Psoas muscle (tissue), 8 donors: ENCODE measurements around the gene DCPS. TPM values are rescaled to one million over a fixed set of nuclear protein-coding genes. Genes with fewer than 3 reads are reported as not detected.
A peak's percentile ranks its signal among the peaks of the same experiment; 100 is the strongest.
"Not testable (repeated sequence)": the region's sequence is repeated elsewhere in the genome, so short reads cannot be mapped to it uniquely, and the experiment has no call there.

ENCODE experiments used
- ATAC-seq, 4 donors: fragments of 200-7000 bp; cut with Tn5 transposase; one replicate each; pipeline ENCODE4 v1.9.1; 2020; ENCODE audit warnings: moderate library complexity in 3 of 4, mild to moderate bottlenecking in 2 of 4
- DNase-seq, 2 donors: peaks; one replicate each; pipeline ENCODE4 v3.0.0-alpha.2; 2020
- H3K27ac ChIP-seq: fragments of 200-600 bp; one replicate; pipeline ENCODE4 v1.8.0; 2022
- H3K27me3 ChIP-seq, 3 donors: fragments of 200-600 bp in 1 of 3; one replicate each; pipeline versions ENCODE4 v1.6.1 to v1.8.0; 2013 to 2022; ENCODE audit warnings: low read length in 2 of 3, mild to moderate bottlenecking in 2 of 3, moderate library complexity in 1 of 3; ENCODE audit not compliant: insufficient read depth in 3 of 3
- H3K36me3 ChIP-seq, 2 donors: fragments of 200-600 bp in 1 of 2; one replicate each; pipeline versions ENCODE4 v1.6.1 to v1.8.0; 2013 to 2022; ENCODE audit warnings: low read depth in 1 of 2, mild to moderate bottlenecking in 1 of 2, moderate library complexity in 1 of 2; ENCODE audit not compliant: insufficient read depth in 1 of 2
- H3K4me1 ChIP-seq: fragments of 200-600 bp; one replicate; pipeline ENCODE4 v1.8.0; 2022
- H3K4me3 ChIP-seq: fragments of 200-600 bp; one replicate; pipeline ENCODE4 v1.8.0; 2022; ENCODE audit warnings: mild to moderate bottlenecking
- H3K9me3 ChIP-seq: fragments of 200-600 bp; one replicate; pipeline ENCODE4 v1.8.0; 2022
- WGBS, 3 donors: extraction: QIAGEN DNeasy Blood & Tissue Kit; methylation state at CpG; one replicate each; pipeline versions ENCODE4 v1.1.6 to v1.1.7; 2013; 5-methylcytosine and 5-hydroxymethylcytosine counted together
- intact Hi-C, 2 donors: fragments of 100-400 bp; cut with DNase I; formaldehyde crosslinking; loops; one replicate each; pipeline versions ENCODE4 v1.11.0 to v1.14.2; 2022
- polyA plus RNA-seq, 3 donors: library from polyadenylated mRNA; stranded (reverse); fragments of 200-250 nt; gene quantifications; one replicate each; pipeline ENCODE4 v1.2.3, GENCODE V29; 2013
- total RNA-seq, 4 donors: library from RNA; stranded (reverse); fragmentation: NEBNext Ultra II Directional in 2 of 4; extraction: Animal tissue kit (Norgen Biotek cat#: 25700) in 2 of 4; gene quantifications; one replicate each; pipeline versions ENCODE4 v1.2.1 to v1.2.4, GENCODE V29; 2021 to 2023
- TF ChIP-seq, protein P1 (sequence below): fragments of 200-600 bp; IDR thresholded peaks from one replicate; pipeline ENCODE4 v1.8.0; 2022; ENCODE audit warnings: antibody characterized with exemption
- donor health status: healthy with polysubstance abuse.
- donor health status: DM: no; HTN: no; CAD: no; lungs with moderate emphysema.
- donor health status: Bipolar disorder and iron deficiency.
- donor health status: healthy.
- donor health status: DM: yes; HTN: yes; CAD: no.
- donor health status: DM: no; HTN: no; CAD: no.
- donor health status: DM: no; HTN: no; CAD: no.
- donor health status: DM: yes; HTN: yes; CAD: no.

DCPS gene
- total and polyA plus RNA-seq, 7 donors, result 11.8 to 20.5 (median 14.3) TPM

- 90 to 92% (median 92%) methylated on average over 20 of the region's 20 CpGs for WGBS, 3 donors
- no peaks in the 10 kb centered on the region for H3K36me3 ChIP-seq
- H3K4me3 ChIP-seq, result no peak overlapping the region
- TF ChIP-seq, protein P1, sequence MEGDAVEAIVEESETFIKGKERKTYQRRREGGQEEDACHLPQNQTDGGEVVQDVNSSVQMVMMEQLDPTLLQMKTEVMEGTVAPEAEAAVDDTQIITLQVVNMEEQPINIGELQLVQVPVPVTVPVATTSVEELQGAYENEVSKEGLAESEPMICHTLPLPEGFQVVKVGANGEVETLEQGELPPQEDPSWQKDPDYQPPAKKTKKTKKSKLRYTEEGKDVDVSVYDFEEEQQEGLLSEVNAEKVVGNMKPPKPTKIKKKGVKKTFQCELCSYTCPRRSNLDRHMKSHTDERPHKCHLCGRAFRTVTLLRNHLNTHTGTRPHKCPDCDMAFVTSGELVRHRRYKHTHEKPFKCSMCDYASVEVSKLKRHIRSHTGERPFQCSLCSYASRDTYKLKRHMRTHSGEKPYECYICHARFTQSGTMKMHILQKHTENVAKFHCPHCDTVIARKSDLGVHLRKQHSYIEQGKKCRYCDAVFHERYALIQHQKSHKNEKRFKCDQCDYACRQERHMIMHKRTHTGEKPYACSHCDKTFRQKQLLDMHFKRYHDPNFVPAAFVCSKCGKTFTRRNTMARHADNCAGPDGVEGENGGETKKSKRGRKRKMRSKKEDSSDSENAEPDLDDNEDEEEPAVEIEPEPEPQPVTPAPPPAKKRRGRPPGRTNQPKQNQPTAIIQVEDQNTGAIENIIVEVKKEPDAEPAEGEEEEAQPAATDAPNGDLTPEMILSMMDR, result no peak
- H3K9me3 ChIP-seq, result no peaks in the 10 kb centered on the region
- H3K27me3 ChIP-seq, result no peaks in the 10 kb centered on the region
- DNase-seq (peak in 1 of 2 donors; percentile 26), ATAC-seq (no peak)
- intact Hi-C loops, result no loop called here
- H3K27ac ChIP-seq, result no peak overlapping the region
- no peaks in the 10 kb centered on the region for H3K4me1 ChIP-seq
Observed at GRCh38 chr11:126383339-126384335, 79.8 kb downstream of the DCPS start.

DNA sequence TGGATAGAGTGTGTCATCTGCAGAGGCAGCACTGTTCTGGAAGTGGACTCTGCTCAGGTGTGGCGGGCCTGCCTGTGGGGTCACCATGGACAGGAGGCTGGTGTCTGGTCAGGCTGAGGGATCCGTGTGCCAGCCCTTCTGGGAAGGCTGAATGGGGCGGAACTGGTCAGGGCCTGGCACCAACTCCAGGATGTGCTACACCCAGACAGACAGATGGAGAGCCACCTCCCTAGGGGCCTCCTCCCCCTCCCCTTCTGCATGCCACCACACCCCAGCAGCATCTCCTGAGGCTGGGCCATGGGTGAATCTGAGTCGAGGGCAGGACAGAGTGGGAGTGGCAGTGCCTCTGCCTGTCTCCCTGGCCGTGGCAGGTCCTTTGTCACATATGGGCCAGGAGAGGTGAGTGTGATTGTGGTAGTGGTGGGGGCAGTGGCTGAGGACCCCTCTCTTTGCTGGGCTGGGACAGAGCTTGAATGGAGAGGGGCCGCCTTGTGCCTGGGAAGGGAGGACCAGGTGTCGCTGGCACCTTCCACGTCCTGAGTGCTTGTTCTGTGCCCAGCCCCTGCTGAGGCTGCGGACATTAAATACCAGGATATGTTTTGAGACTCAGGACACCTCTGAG, 80.7 kb downstream of the DCPS start:
- DNase-seq (no peak), ATAC-seq (no peak)
- Histone ChIP-seq H3K36me3 (no peaks in the 10 kb centered on the region), H3K4me1 (no peaks in the 10 kb centered on the region), H3K4me3 (no peak overlapping the region), H3K27me3 (no peaks in the 10 kb centered on the region), H3K27ac (no peak overlapping the region), H3K9me3 (no peaks in the 10 kb centered on the region)
- TF ChIP-seq, protein P1, result no peak
- WGBS, 3 donors, result 90 to 96% (median 91%) methylated on average over 7 to 9 of the region's 9 CpGs
- intact Hi-C loops, result no loop called here

GRCh38 chr11:126385991-126386728, 82.3 kb downstream of the DCPS start:
- TF ChIP-seq, protein P1, result no peak
- H3K4me3 ChIP-seq, result no peak overlapping the region
- no peaks in the 10 kb centered on the region for H3K36me3 ChIP-seq
- DNase-seq, result peak in 1 of 2 donors; percentile 19
- no peak overlapping the region for H3K27ac ChIP-seq
- no peaks in the 10 kb centered on the region for H3K4me1 ChIP-seq
- no peaks in the 10 kb centered on the region for H3K9me3 ChIP-seq
- WGBS, 3 donors, result 75 to 78% (median 78%) methylated on average over 7 to 8 of the region's 8 CpGs
- H3K27me3 ChIP-seq, result no peaks in the 10 kb centered on the region
- peak in 2 of 4 donors; percentile 6 to 23 for ATAC-seq
- intact Hi-C loops, result no loop called here

DNA sequence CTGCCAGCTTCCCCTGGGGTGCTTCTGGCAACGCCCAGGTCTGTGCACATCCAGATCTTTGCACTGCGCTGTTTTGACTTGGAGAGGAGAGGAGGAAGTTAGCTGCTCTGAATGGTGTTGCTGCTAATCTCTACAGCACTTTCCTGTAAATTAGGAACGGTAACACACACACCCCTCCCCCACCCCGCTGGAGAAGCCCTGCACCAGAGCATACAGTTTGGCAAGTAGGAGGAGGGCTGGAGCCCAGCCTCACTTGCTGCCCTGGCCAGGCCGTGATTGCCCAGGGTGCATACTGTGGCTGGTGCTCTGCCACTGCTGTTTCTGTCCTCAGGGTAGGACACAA, 82.8 kb downstream of the DCPS start:
- H3K36me3 ChIP-seq, DNase-seq, H3K4me1 ChIP-seq, H3K9me3 ChIP-seq, intact Hi-C loops, H3K27me3 ChIP-seq, H3K27ac ChIP-seq, H3K4me3 ChIP-seq: not testable (repeated sequence)
- peak; percentile 44 to 74 (median 50) for ATAC-seq
- WGBS, 3 donors, result 39 to 43% (median 40%) methylated on average over 4 to 5 of the region's 5 CpGs

GRCh38 chr11:126387857-126388256, 84.0 kb downstream of the DCPS start:
- no peak for DNase-seq
- Histone ChIP-seq H3K27ac (no peak overlapping the region), H3K9me3 (no peaks in the 10 kb centered on the region), H3K36me3 (no peaks in the 10 kb centered on the region), H3K4me3 (no peak overlapping the region), H3K27me3 (no peaks in the 10 kb centered on the region), H3K4me1 (no peaks in the 10 kb centered on the region)
- WGBS, 3 donors, result 88 to 93% (median 93%) methylated on average over 5 of the region's 5 CpGs
- TF ChIP-seq, protein P1, result no peak
- no peak for ATAC-seq
- intact Hi-C loops, result no loop called here
